ENCODE results near the gene GPR42. TPM values are rescaled to one million over a fixed set of nuclear protein-coding genes. Genes with fewer than 3 reads are reported as not detected.

Gene GPR42, protein sequence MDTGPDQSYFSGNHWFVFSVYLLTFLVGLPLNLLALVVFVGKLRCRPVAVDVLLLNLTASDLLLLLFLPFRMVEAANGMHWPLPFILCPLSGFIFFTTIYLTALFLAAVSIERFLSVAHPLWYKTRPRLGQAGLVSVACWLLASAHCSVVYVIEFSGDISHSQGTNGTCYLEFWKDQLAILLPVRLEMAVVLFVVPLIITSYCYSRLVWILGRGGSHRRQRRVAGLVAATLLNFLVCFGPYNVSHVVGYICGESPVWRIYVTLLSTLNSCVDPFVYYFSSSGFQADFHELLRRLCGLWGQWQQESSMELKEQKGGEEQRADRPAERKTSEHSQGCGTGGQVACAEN
- total RNA-seq (2012; rRNA removed) (not detected in 2 replicates), polyA plus RNA-seq (2012; rRNA removed) (not detected in 2 replicates), Bru-seq, nascent RNA (not detected), BruChase-seq, experiment 1, labeled RNA remaining after a 6-hour chase (not detected), BruChase-seq, experiment 2, labeled RNA remaining after a 2-hour chase (not detected)
- not detected in 2 replicates for polyA plus RNA-seq (2012; cell fraction: cytosol; rRNA removed)
- not detected in 2 replicates for polyA plus RNA-seq (2012; cell fraction: nucleus; rRNA removed; ENCODE audit: low replicate concordance)
- long read RNA-seq = 0 reads

DNA sequence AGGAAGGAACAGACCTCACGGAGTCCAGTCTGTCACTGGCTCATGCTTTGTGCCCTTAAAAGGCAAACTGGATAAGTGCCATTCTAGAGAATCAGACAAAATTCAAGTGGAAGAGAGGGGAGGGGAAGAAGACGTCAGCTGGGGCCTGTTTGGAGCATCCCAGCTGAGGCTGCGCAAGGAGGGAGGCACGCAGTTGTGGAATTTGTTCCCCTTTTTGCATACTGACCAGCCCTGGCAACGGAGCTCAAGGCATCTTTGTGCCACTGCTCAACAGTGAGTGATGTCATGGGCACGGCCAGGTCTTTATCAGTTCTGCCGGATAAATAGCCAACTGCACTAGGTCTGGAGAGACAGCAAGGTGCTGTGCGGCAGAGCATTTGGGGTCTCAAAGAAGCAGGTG is at the start of gene GPR42:
Gene GPR42, plus strand, starts transcription at position 347 of the 400 bp plus-strand sequence. CDS start 292 bp downstream, outside the sequence.
- in situ Hi-C loops (cut with MboI; ENCODE audit: low sequenced_read_pairs) = no loop called here
- dilution Hi-C loops (cut with HindIII; ENCODE audit: low sequenced_read_pairs, unreplicated experiment) = no loop called here

More for the DNA sequence above, at the start of gene GPR42:
- H2AFZ ChIP-seq (replicated peaks; ENCODE audit: low read length, poor library complexity) = no peak within 1 kb of the TSS
- no peak within 1 kb of the TSS for H2BK120ac ChIP-seq (ENCODE audit: low read depth, low read length)
- H3K23ac ChIP-seq (ENCODE audit: low read depth, low read length) = no peak within 1 kb of the TSS
- no peak within 1 kb of the TSS for H3K14ac ChIP-seq (replicated peaks; ENCODE audit: low read depth, low read length)
- no peak within 1 kb of the TSS for H3K56ac ChIP-seq (ENCODE audit: extremely low read depth, insufficient read depth, low read length)
- intact Hi-C loops (cut with micrococcal nuclease) = no loop called here
- no peak within 1 kb of the TSS for H2AK5ac ChIP-seq (ENCODE audit: low read depth, low read length)
- H3K4me2 ChIP-seq (ENCODE audit: low read depth, low read length) = no peak within 1 kb of the TSS
- no peaks in the 10 kb centered on the region for H3K9me1 ChIP-seq (ENCODE audit: insufficient read depth, low read length)
- no peak within 1 kb of the TSS for H2BK5ac ChIP-seq (ENCODE audit: low read depth, low read length, poor library complexity, severe bottlenecking)
- H3K9me3 ChIP-seq (ENCODE audit: control insufficient read depth, insufficient read depth, low read length) = no peaks in the 10 kb centered on the region
- no peak within 1 kb of the TSS for H4K5ac ChIP-seq (ENCODE audit: low read depth, low read length)
- no peak within 1 kb of the TSS for H4K91ac ChIP-seq (ENCODE audit: insufficient read depth, low read depth, low read length)
- TF ChIP-seq RAD21 (IDR thresholded peaks at IDR 0.05; ENCODE audit: low read length) (no peak), NFE2L2 (IDR thresholded peaks at IDR 0.05; ENCODE audit: low read depth, low read length) (no peak), FOS (IDR thresholded peaks at IDR 0.05; ENCODE audit: low read depth, low read length) (no peak), RFX5 (IDR thresholded peaks at IDR 0.05; ENCODE audit: low read depth, low read length) (no peak), MAZ (IDR thresholded peaks at IDR 0.05; ENCODE audit: borderline replicate concordance, low read depth, low read length) (no peak), POLR2A (IDR thresholded peaks at IDR 0.05; ENCODE audit: low read depth, low read length) (no peak), MAFK (IDR thresholded peaks at IDR 0.05; ENCODE audit: low read depth, low read length) (no peak), MXI1 (IDR thresholded peaks at IDR 0.05; ENCODE audit: borderline replicate concordance, low read depth, low read length) (no peak), BHLHE40 (IDR thresholded peaks at IDR 0.05; ENCODE audit: low read depth, low read length) (no peak), CHD1 (IDR thresholded peaks at IDR 0.05; ENCODE audit: low read depth, low read length) (no peak), CEBPB (IDR thresholded peaks at IDR 0.05; ENCODE audit: low read depth, low read length) (no peak)
- TF ChIP-seq, protein P1, sequence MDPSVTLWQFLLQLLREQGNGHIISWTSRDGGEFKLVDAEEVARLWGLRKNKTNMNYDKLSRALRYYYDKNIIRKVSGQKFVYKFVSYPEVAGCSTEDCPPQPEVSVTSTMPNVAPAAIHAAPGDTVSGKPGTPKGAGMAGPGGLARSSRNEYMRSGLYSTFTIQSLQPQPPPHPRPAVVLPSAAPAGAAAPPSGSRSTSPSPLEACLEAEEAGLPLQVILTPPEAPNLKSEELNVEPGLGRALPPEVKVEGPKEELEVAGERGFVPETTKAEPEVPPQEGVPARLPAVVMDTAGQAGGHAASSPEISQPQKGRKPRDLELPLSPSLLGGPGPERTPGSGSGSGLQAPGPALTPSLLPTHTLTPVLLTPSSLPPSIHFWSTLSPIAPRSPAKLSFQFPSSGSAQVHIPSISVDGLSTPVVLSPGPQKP (IDR thresholded peaks at IDR 0.05; ENCODE audit: borderline replicate concordance, low read depth, low read length) = no peak
- TF ChIP-seq, protein P2, sequence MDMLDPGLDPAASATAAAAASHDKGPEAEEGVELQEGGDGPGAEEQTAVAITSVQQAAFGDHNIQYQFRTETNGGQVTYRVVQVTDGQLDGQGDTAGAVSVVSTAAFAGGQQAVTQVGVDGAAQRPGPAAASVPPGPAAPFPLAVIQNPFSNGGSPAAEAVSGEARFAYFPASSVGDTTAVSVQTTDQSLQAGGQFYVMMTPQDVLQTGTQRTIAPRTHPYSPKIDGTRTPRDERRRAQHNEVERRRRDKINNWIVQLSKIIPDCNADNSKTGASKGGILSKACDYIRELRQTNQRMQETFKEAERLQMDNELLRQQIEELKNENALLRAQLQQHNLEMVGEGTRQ (IDR thresholded peaks at IDR 0.05; ENCODE audit: low read depth, low read length) = no peak
- H4K20me1 ChIP-seq (ENCODE audit: insufficient read depth, low read length) = no peaks in the 10 kb centered on the region
- H3K4me3 ChIP-seq (ENCODE audit: insufficient read depth, low read depth, low read length) = no peak within 1 kb of the TSS
- no peak within 1 kb of the TSS for H4K8ac ChIP-seq (ENCODE audit: low read depth in 2 of 2, low read length in 2 of 2)
- BruUV-seq (replicated peaks) = no TSS peak
- H3K27me3 ChIP-seq (ENCODE audit: control insufficient read depth, insufficient read depth, low read length) = peaks cover under 1% of the 10 kb centered on the region; the same call in 1 of the 2 replicates
- POLR2A ChIA-PET (ENCODE audit: unreplicated experiment) = no interaction called here
- H2AK9ac ChIP-seq (replicated peaks; ENCODE audit: low read depth, low read length, poor library complexity) = no peak within 1 kb of the TSS
- H3K27ac ChIP-seq (ENCODE audit: insufficient read depth, low read length) = no peak within 1 kb of the TSS
- CTCF ChIA-PET = no interaction called here
- H3K18ac ChIP-seq (ENCODE audit: low read depth, low read length) = no peak within 1 kb of the TSS
- H2BK15ac ChIP-seq (ENCODE audit: low read depth, low read length) = no peak within 1 kb of the TSS
- H3K4me1 ChIP-seq (ENCODE audit: control insufficient read depth, insufficient read depth, low read length) = no peaks in the 10 kb centered on the region
- ATAC-seq (ENCODE audit: low read depth) (no peak), DNase-seq (no peak)
- H2BK20ac ChIP-seq (ENCODE audit: low read depth, low read length) = no peak within 1 kb of the TSS
- no peaks in the 10 kb centered on the region for H3K36me3 ChIP-seq (ENCODE audit: control insufficient read depth, insufficient read depth, low read length)
- WGBS, 2 experiments (ENCODE audit: extremely low coverage in 2 of 2, insufficient read length in 1 of 2) = 58% methylated on average over 3 of the region's 8 CpGs; no CpG with 5 or more reads in 1 of the 2 experiments
- H3K9ac ChIP-seq (ENCODE audit: low read depth, low read length) = no peak within 1 kb of the TSS
- no peaks in the 10 kb centered on the region for H3K79me1 ChIP-seq (ENCODE audit: low read depth in 1 of 2, low read length in 2 of 2)
- H3K4ac ChIP-seq (ENCODE audit: low read depth, low read length) = no peak within 1 kb of the TSS
